ENCODE data around the gene TFIP11. TPM values are rescaled to one million over a fixed set of nuclear protein-coding genes. Genes with fewer than 3 reads are reported as not detected.

Gene TFIP11
- total and polyA plus RNA-seq, 2 of the 8 experiments (the other 6 are each of a cell fraction or from before 2014, with no cell fraction given) = 18.1 to 28.3 TPM

- Histone ChIP-seq H3K14ac (ENCODE audit: insufficient read length) (no peak overlapping the region), H2BK20ac (ENCODE audit: low read length) (no peak overlapping the region)
- CTCF ChIA-PET (ENCODE audit: partially characterized antibody) = interaction anchor here (0.6 to 3.3 kb wide), 2 partner anchors 91 to 109 kb away, joined by 3 to 15 read pairs; no protein-coding TSS in a partner anchor
These were observed 54.5 kb downstream of the TFIP11 start for GRCh38 chr22:26457661-26458272.

More at GRCh38 chr22:26457661-26458272, 54.5 kb downstream of the TFIP11 start:
- Histone ChIP-seq H2BK15ac (ENCODE audit: low read length) (no peak overlapping the region), H3K27ac (ENCODE audit: low read depth, low read length) (no peak overlapping the region), H3K9me3 (ENCODE audit: insufficient read depth in 2 of 2, low read depth in 1 of 2, low read length in 1 of 2) (no peaks in the 10 kb centered on the region), H3K27me3 (replicated peaks in 1 of 4; ENCODE audit: control insufficient read depth in 3 of 4, extremely low read depth in 1 of 4, insufficient read depth in 3 of 4, low read length in 3 of 4) (no peaks in the 10 kb centered on the region), H4K8ac (ENCODE audit: extremely low read depth, insufficient read depth, low read length) (no peak overlapping the region), H2BK120ac (replicated peaks; ENCODE audit: low read depth, low read length) (no peak overlapping the region), H3K4me1 (replicated peaks in 1 of 4; ENCODE audit: control insufficient read depth in 3 of 4, insufficient read depth in 4 of 4, low read length in 3 of 4) (no peaks in the 10 kb centered on the region), H3K9ac (replicated peaks in 1 of 4; ENCODE audit: extremely low read depth in 1 of 4, low read depth in 3 of 4, low read length in 3 of 4) (no peak overlapping the region), H4K20me1 (replicated peaks in 1 of 2; ENCODE audit: control insufficient read depth in 1 of 2, insufficient read depth in 2 of 2, low read length in 2 of 2) (peaks cover 4 to 5% of the 10 kb centered on the region in 2 experiments), H3K23ac (ENCODE audit: insufficient read length) (no peak overlapping the region), H3K4me3 (ENCODE audit: extremely low read depth in 1 of 4, insufficient read depth in 2 of 4, low read depth in 3 of 4, low read length in 4 of 4) (no peak overlapping the region), H3K36me3 (ENCODE audit: control insufficient read depth in 2 of 4, insufficient read depth in 4 of 4, low read length in 3 of 4) (peaks cover 4 to 48% (median 20%) of the 10 kb centered on the region in 4 experiments; a peak in 6 of 8 replicates), H3K18ac (ENCODE audit: extremely low read depth, low read length) (no peak overlapping the region), H3K23me2 (ENCODE audit: low read depth, low read length) (no peaks in the 10 kb centered on the region), H3K4me2 (ENCODE audit: insufficient read depth in 1 of 2, low read depth in 2 of 2, low read length in 2 of 2) (no peak overlapping the region), H3K4ac (replicated peaks; ENCODE audit: insufficient read length, low read depth, low read length) (no peak overlapping the region), H3K79me1 (ENCODE audit: low read depth, low read length) (0 out of 2 replicates have a peak, but pooled peaks cover 2% of the 10 kb centered on the region), H2BK12ac (ENCODE audit: low read depth, low read length) (no peak overlapping the region), H2AK5ac (ENCODE audit: low read depth, low read length) (no peak overlapping the region), H4K91ac (replicated peaks; ENCODE audit: insufficient read length, low read length) (no peak overlapping the region), H2BK5ac (ENCODE audit: low read depth, low read length) (no peak overlapping the region), H2AFZ (ENCODE audit: low read length) (no peak overlapping the region), H3K79me2 (ENCODE audit: control insufficient read depth in 1 of 2, insufficient read depth in 2 of 2, low read length in 2 of 2) (peaks cover 0 to 2% of the 10 kb centered on the region in 2 experiments; a peak in 1 of 4 replicates), H4K5ac (ENCODE audit: insufficient read length, low read depth, low read length) (no peak overlapping the region), H3K56ac (replicated peaks; ENCODE audit: insufficient read length, low read depth, low read length) (no peak overlapping the region)
- FAIRE-seq (no peak), DNase-seq (ENCODE audit: low read depth in 1 of 2, low spot score in 2 of 2) (no peak)
- TF ChIP-seq POLR2AphosphoS5 (IDR thresholded peaks at IDR 0.05; ENCODE audit: low read depth, low read length) = no peak
- TF ChIP-seq BACH1 (IDR thresholded peaks at IDR 0.05; ENCODE audit: low read length) = no peak
- no peak for TF ChIP-seq SAP30 (IDR thresholded peaks at IDR 0.05; ENCODE audit: insufficient read depth, insufficient replicate concordance, low read length)
- no peak for TF ChIP-seq USF2 (IDR thresholded peaks at IDR 0.05; ENCODE audit: low read length)
- no peak for TF ChIP-seq CEBPB (IDR thresholded peaks at IDR 0.05; ENCODE audit: low read depth, low read length)
- TF ChIP-seq RNF2 (IDR thresholded peaks at IDR 0.05; ENCODE audit: borderline replicate concordance, low read depth, low read length, missing control alignments, poor library complexity, severe bottlenecking) = no peak
- no peak for TF ChIP-seq SUZ12 (IDR thresholded peaks at IDR 0.05; ENCODE audit: low read length)
- TF ChIP-seq HDAC6 (IDR thresholded peaks at IDR 0.05; ENCODE audit: low read depth, low read length) = no peak
- no peak for TF ChIP-seq HDAC2 (IDR thresholded peaks at IDR 0.05; ENCODE audit: borderline replicate concordance in 1 of 2, low read depth in 2 of 2, low read length in 2 of 2)
- 97% methylated on average over 26 of the region's 26 CpGs; no CpG with 5 or more reads in 1 of the 2 experiments for WGBS, 2 experiments (ENCODE audit: extremely low coverage in 1 of 2, insufficient coverage in 1 of 2, insufficient read length in 1 of 2, insufficient replicate concordance in 2 of 2, low coverage in 1 of 2, low lambda C conversion rate in 2 of 2, missing lambda C conversion rate in 1 of 2)
- POLR2A ChIA-PET (ENCODE audit: partially characterized antibody) = interaction anchor here (1.1 to 1.2 kb wide), 2 partner anchors 28 to 52 kb away, joined by 3 read pairs; no protein-coding TSS in a partner anchor
